NCI-H82 treated with DMSO at 0.1 percent for 48 hours (cell line): ENCODE measurements around the gene EXD3.

Experiments
- DNase-seq: peaks from one replicate; lab custom pipeline; 2025; ENCODE audit not compliant: unreplicated experiment; lab: John Stamatoyannopoulos, UW

EXD3 gene

DNA sequence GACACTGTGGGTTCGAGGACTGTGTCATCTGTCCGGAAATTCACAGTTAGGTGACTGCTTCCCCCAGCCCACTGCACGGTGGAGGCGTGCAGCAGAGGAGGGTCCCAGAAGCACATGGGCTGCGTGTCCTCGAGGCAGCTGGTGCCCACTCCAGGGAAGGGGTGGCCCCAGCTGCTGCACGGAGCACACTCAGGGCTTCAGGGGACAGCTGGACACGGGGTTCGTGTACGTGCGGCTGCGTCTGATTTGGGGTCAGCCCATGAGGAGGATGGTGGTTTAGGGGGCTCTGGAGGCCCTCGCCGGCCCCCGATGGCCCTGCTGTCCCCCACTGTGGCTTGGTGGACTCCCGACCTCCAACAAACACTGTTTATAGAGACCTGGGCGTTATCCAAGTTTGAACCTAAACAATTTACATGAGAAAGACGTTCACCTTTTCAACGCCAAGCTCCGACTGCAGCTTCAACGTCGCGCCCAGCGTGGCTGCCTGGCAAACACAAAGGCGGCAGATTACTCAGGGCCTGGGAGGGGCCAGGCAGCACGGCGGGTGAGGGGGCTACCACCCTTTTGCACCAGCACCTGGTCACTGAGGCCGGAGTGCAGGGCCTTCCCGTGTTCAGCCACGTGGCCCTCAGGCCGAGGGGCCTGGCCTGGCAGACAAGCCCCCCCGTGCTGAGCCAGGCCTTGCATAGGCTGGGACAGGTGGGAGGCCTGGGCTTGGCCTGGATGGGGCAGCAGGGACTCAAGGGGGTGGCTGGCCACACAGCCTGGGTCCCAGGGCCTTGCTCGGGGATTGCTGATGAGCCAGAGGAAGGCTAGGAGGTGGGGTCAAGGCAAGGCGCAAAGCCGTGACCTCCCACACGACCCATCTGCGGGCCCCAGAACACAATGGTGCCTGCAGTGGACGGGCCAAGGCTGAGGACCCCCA lies 55.2 kb downstream of the EXD3 start:
- no peak for DNase-seq

DNA sequence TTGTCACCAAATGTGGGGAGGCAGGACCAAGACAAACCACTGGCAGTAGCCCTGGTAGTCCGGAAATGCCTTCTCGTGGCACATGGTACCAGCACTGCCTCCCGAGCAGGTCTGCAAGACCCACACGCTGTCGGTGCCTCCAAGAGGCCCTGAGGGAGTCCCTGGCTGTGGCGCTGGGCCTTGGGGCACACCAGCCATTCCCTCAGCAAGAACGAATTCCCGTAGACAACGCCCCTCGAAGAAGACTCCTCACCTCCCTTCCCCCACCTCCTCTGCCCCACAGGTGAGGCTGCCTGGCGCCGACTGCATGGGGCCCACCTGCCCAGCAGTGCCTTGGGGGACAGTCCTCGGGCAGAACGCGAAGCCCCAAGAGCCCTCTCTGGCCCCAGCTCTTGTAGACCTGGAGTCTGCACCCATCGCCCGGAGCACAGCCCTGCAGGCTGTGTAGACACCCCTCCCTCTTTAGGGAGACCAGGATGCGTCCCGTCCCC lies 56.0 kb downstream of the EXD3 start:
- DNase-seq, result no peak

DNA sequence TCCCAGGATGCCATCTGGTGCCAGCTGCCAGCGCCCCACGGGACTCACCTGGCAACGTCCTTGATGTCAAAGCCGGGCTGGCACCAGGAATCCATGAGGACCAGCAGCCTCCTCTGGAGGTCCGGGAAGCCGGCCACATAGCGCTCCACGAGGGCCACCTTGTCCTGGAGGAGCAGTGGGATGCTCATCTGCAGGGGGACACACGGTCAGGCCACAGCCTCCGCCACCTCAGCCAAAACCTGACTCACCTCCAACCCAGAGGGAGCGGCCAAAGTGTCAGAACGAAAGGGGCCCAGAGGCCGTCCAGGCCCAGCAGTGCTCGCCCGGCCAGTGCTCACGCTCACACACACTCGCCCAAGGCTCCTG lies 56.5 kb downstream of the EXD3 start:
- DNase-seq, result no peak

DNA sequence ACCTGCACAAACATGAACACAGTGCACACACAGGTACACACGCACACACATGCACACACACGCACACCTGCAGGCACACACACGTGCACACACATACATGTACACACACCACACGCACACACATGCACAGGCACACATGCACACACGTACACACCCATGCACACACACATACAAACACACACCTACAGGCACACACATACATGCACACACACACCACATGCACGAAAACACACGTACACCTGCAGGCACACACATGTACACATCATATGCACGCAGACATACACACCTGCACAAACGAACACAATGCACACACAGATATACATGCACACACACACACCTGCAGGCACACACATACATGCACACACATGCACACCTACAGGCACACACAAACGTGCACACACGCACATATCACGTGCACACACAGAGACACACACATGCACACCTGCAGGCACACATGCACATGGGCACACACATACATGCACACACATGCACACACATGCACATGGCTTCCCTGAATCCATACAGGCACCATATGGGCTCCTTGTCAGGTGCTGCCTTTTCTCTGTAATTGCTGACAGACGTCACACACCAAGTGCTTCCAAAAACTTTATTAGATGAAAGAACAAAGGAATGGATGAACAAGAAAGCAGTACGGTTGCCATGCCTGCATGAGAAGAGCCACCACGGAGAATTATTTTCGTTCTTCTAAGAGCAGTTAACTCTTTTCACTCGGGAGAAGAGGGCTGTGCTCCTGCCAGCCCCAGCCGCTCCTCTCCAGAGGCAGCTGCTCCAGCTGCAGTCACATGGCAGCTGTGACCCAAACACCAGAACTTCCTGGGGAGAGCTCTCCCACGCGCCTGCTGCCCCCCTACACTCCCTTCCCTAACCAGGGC lies 57.2 kb downstream of the EXD3 start:
- DNase-seq, result no peak

DNA sequence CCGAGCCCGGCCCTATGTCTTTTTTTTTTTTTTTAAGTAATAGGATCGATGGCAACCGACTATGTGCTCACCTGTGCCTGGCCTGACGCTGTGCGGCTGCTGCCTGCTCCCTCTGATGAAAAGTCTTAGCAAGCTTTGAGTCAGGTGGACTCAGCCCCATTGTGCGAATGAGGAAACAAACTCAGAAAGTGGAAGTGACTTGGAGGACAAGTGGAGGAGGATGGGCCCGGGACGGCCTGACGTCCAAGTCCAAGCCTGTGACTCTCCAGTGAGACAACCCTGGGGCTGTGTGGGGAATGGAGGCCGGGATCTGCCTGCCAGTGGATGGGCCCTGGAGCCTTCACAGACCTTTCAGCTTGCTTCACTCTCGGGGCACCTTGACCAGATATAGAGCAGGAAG lies 57.9 kb downstream of the EXD3 start:
- no peak for DNase-seq

DNA sequence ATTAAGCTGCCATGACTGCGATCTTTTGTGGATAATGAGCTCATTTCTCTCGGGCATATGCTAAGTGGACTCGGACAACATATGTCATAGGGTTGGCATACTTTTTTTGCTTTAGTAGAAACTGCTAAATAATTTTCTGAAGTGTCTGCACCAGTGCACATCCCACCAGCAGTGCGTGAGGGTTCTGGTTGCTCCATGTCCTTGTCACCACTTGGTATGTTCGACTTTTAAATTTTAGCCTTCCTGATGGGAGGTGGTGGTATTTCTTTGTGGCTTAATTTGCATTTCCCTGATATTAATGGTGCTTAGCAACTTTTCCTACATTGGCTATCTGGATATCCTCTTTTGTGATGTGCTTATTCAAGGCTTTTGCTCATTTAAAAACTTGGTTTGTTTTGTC lies 63.1 kb downstream of the EXD3 start:
- DNase-seq, result no peak

DNA sequence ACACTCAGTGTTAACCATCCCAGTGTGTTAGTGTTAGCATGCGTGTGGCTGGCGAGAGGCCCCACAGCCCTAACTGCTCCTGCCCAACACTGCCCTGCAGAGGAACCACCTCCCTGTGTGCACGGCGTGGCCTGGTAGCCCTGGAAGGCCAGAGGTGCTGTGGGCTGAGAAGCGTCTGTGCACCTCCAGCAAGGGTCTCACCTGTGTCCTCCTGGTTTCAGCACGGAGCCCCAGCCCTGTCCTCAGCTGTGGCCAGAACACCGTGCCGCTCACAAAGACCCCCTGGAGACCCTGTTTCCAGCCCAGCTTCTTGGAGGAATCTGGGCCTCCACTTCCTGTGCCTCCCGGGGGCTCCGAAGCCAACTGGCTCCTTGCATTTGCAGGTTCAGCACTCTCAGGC lies 64.8 kb downstream of the EXD3 start:
- no peak for DNase-seq

DNA sequence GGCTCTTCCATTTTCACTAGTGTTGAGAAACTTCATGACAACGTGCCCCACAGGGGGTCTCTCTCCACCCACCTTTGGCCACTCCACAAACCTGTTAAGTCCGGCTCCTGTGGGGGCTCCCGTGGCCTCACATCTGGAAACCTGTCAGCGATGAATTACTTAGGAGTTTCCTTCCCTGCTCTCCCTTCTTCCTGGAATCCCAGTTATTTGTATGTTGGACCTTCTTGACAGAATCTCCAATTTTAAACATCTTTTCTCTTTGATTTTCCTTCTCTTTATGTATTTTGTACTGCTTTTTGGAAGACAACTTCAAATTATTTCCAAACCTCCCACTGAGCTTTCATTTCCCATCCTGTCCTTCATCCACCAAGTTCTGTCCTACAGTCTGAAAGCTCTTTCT lies 65.8 kb downstream of the EXD3 start:
- DNase-seq, result no peak

DNA sequence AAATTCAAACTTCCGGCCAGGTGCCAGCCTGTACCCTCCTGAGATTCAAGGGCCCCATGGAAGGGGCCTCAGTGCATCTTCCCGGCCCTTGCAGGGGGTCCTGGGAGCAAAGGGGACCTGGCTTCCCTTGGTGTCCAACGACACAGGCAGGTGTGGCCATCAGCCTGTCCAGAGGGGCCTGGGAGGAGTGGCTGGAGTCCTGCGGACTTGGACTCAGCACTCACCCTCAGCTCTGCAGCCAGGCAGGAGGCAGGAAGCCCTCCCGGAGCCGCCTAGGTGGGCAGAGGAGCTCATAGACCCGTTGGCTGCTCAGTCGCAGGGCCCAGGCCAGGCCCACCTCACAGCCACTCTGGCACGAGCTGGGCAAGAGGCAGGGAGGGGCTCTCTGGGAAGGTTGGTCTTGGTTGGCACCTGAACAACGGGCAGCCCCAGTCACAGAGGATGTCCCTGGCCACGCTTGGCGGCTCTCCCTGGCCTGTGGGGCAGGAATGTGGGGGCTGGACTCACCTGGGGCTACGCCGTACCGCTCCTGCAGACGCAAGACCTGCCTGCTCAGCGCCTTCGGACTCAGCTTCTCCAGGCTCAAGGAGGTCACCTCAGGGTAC lies 67.1 kb downstream of the EXD3 start:
- DNase-seq, result no peak

DNA sequence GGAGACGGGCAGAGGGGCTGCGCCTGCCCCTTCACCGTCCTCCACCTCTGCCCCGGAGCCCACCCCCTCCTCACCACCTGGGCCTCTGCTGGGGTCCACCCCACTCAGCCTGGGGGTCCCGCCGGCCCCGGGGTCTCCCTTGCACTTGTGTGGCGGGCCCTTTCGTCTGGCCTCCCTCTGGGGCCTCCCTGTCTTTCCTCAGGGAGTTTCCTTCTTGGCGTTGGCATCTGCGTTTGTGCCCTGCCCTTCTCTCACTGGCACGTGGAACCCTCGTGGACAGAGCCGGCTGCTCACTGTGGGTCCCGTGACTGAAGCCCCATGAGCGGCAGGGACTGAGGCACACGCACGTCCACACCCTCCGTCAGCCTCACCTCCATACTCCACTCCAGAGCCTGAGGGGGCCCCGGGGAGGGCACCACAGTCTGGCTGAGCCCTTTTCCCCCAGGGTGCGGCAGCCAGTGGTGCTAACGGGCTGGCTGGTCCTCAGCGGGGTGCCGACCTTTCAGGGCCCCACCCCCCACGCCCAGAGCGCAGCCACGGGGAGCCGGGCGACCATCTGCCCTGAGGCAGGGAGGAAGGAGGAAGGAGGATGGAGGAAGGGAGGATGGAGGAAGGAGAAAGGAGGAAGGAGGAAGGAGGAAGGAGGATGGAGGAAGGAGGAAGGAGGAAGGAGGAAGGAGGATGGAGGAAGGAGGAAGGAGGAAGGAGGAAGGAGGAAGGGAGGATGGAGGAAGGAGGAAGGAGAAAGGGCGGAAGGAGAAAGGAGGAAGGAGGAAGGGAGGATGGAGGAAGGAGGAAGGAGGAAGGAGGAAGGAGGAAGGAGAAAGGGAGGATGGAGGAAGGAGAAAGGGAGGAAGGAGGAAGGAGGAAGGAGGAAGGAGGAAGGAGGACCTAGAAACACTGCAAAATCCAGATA lies 67.9 kb downstream of the EXD3 start:
- no peak for DNase-seq

DNA sequence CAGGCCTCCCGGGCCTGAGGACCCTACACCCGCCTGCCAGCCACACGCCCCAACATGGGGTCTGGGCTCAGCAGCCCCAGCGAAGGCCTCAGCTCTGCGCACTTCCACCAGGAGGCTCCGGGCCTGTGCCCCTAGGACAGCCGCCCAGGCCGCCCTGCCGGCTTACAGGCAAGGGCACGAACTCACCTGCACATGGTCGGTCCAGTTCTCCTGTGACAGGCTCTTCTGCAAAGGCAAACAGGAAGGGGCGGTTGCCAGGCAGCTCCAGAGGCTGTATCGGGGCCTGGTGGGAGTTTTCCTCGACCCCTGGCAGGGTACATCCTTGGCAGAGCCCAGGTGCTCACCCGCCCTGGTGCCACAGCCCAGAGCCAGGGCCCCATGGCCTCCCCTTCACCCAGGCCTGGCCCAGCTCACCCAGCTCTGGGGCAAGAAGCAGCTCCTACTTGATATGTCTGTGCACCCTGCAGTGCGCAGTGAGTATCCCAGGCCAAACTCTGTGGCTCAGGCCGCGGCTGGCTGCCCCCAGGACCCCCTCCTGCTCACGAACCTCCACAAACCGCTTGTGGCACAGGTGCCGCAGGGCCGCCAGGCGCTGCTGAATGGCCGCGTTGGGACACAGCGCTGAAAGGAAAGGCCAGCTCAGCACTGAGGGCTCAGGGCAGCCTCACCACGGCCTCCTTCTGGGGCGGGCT lies 68.7 kb downstream of the EXD3 start:
- DNase-seq, result no peak

DNA sequence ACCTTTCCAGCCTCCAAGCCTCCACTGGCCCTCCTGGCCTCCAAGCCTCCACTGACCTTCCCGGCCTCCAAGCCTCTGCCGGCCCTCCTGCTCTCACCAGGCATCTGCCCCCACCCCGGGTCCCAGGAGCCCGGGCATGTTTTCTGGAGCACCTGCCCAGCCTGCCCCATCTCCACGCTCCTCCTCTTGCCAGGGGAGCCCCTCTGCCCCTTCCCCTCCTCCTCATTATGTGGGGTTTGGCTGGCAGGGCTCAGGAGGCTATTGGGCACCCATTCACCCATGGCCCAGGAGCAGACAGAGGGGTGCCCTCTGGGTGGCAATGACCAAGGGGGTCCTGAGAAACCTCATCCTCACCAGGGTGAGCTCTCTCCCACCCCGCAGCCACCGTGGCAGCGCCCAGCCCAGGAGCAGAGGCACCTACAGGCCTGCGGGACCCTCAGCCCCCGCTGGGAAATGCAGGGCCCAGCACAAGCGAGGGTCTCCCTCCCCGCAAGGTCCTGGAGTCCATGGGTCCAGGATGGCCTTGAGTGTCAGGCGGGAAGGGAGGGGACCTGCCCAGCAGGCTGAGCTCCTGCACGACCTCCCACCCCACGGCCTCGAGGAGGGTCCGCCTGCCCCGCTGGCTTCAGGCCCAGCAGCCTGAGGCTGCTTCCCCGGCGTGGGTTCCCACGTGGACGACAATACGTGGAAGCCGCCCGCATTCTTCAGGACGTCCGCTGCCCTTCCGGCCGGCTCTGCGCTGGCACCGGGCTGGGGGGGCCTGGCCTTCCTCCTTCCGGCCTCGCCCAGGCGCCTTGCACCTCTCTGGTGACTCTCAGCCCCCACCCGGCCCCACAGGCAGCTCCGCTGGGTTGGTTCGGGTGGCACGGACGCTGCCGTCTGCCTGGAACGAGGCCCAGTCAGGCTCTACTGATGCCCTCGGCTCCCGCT lies 69.5 kb downstream of the EXD3 start:
- DNase-seq, result no peak

DNA sequence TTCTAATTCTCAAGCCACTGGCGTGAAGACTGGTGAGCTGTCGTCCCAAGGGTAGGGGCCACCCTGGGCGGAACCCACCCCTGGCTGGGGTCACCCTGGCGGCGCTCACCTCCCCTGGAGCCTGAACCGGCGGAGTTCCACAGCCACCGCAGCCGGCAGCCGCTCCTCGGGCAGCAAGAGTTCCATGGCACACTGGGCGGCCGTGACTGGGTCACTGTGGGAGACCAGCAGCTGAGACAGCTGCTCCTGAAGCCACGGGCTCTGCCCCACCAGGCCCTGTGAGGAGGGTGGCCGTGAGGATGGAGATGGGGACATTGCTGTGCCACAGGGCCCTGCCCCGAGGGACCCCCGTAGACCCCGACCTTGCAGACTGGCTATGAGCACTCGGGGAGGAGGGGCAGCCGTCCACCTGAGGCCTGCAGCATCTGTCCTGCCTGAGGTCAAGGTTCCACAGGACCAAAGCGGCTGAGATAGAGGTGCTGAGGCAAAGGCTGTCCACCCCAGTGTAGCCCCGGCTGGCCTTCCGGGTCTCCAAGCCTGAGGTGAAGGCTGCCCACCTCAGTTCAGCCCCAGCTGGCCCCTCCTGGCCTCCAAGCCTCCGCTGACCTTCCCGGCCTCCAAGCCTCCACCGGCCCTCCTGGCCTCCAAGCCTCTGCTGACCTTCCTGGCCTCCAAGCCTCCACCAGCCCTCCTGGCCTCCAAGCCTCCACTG lies 70.3 kb downstream of the EXD3 start:
- no peak for DNase-seq

DNA sequence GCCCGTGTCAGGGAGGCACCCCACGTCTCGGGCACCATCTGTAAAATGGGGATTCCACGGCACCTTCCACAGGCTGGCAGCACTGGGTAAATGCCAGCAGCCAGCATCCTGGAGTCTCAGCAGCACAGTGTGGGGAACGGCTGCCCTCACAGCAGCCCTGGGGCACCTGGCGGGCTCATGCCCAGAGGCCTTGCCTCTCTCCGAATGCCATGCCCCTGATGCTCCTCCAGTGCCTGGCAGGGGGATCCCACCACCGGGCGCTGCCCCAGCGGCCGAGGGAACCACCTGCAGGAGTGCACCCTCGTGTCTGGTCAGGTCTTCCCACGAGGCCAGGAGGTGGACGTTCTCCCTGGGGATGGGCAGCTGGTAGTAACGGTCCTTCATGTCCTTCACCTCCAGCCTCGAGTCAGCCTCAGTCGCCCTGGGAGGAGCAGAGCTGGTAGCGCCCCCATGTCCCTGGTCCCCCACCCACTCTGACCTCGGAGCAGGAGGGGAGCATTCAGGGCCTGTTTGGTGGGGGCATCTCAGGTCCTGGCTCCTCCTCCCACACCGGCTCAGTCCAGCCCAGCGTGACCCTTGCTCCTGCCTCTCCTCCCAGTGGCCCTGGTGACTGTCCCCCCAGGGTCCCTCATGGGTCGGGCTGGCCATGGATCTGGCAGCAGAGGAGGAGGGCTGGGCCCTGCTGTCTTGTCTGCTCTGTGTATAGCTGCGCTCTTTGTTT lies 71.0 kb downstream of the EXD3 start:
- DNase-seq, result no peak

DNA sequence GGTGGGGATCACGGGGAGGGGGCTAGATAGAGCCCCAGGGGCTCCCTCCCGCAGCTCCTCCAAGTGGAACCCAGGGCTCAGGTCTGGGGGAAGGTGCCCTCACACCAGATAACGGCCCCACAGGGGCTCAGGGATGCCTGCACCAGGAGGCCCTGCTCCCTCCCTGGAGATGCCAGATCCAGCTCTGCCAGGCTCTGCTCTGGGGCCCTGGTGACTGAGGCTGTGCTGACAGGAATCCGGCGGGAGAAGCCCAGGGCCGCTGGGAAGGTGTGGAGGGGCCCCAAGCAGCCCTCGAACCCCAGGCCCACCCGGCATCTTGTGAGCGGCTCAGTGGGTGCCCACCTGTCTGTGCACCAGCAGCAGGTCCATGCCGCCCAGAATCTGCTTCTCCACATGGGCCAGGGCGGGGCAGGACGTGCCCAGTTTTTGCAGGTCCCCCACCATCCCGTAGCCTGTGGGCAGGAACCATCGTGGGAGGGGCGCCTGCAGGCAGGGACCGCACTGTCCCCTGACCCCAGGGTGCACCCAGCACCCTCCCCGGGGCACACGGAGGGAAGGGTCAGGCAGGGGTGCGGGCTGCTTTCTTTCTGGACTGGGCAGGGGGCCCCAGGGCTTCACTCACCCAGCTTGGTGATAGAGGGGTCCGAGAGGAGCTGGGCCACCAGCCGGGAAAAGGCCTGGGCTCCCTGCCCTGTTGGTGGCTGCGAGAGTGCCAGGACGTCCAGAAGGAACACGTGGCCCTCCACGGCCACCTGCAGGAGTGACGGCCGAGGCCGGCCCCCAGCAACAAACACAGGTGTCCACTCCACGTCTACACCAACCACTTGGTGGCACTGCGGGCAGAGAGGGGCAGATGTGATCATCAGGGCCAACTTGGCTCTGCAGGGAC lies 72.0 kb downstream of the EXD3 start:
- DNase-seq, result no peak

DNA sequence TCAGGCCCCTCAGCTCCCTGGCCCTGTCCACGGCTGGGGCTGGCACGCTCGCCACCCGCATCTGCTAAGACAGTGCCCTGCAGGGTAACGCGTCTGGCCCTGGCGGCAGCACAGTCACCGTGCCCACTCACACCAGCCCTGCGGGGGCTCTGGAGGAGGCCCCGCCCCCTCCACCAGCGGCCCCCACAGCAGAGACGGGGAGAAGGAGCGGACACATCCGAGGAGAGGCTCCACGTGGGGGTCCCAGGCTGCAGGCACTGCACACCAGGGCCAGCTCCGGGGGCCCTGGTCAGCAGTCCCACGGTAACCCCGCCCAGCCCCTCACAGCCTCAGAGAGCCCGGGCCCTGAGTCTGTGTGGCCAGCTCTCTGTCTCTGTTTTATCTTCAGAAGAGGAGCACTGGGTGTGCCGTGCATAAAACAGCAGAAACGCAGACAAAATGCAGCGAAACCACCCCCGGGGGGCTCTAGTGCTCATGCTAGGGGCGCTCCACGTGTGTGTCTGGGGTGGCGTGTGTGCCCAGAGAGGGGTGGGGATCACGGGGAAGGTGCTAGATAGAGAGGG lies 73.4 kb downstream of the EXD3 start:
- DNase-seq, result no peak
